Fibroblast of skin of right quadriceps (primary cell): ENCODE measurements around the gene SECTM1.

Experiments
- DNase-seq: peaks from one replicate; pipeline ENCODE4 v3.0.0-alpha.2; 2013

The SECTM1 gene

GRCh38 chr17:82346342-82347300 lies 13.1 kb upstream of the SECTM1 start:
- DNase-seq = no peak

- no peak for DNase-seq
Observed at GRCh38 chr17:82345151-82345976, 11.8 kb upstream of the SECTM1 start.

DNA sequence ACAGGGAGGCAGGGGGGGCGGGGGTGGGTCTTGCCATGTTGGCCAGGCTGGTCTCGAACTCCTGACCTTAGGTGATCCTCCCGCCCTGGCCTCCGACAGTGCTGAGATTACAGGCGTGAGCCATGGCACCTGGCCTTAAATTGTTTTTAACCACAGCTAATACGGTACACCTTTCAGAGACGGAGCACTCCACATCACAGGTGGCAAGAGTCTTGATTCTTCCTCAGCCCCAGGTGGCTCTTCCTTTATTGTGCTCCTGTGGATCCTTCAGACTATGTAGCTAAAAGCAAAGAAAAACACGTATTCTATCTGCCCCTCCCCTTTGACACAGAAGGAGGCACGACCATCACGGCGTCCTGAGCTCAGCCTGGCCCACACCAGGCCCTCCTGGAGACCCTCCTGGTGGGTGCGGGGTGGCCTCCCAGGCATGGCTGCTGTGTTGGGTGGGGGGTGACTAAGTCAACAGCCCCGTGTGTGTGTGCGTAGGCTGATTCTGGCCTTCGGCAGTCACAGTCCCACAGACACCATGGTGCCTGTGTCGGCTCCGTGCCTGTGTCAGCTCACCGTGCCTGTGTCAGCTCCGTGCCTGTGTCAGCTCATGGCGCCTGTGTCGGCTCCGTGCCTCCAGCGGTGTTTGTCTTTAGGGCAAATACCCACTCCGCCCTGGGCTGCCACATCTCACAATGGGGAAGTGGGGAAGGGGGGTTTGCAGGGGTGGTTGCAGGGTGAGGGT lies 10.8 kb upstream of the SECTM1 start:
- DNase-seq = no peak

DNA sequence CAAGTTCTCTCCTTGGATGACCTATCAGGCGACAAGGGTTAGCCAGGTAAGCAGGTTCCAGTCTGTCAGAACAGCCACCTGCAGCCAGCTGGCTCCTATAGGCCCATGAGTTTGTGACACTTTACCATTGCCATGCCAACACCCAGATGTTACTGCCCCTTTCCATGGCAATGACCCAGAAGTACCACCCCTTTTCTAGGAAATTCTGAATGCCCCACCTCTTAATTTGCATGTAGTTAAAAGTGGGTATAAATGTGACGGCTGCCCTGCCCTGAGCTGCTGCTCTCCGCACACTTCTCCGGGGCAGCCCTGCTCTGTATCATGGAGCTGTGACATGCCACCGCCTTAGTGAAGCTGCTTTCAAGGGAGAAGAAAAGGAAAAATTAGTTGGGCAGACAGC lies 10.0 kb upstream of the SECTM1 start:
- DNase-seq = no peak

- DNase-seq = no peak
Observed at GRCh38 chr17:82342361-82343079, 9.0 kb upstream of the SECTM1 start.

GRCh38 chr17:82339634-82340580 lies 6.3 kb upstream of the SECTM1 start:
- no peak for DNase-seq

GRCh38 chr17:82338858-82339633 lies 5.5 kb upstream of the SECTM1 start:
- peak; percentile 78 for DNase-seq

DNA sequence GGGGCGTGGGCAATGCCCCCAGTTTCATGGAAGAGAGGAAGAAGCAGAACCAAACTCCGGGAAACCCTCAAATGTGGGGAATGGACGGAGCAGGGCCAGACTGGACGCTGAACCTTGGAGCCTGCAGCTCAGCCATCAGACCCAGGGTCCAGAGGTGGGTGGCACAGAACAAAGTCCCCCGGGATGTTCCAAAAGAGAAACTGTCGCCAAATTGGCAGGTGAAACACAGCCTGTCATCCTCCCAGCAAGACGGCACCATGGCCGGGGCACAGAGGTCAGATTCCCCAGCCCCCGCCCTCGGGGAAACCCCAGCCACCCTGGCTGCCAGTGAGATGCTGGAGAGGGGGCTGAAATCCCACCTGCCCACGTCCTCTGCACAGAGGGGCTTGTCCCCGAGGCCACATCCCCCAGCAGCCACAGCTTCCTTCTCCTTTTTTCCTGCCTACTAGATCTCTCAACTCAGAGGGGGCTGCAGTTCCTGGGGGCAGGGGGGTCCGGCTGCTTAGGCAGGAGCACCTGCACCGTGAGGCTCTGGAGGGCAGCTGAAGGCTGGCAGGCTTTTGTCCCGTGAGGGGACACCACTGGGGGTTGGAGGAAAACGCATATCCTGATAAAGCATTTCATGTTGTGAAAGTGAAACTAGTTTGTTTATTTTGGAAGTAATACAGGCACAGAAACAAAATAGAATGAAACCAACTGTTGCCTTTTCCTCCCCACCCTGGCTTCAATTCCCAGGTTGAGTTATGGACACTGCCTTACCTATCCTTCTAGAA lies 1.2 kb upstream of the SECTM1 start:
- no peak for DNase-seq

DNA sequence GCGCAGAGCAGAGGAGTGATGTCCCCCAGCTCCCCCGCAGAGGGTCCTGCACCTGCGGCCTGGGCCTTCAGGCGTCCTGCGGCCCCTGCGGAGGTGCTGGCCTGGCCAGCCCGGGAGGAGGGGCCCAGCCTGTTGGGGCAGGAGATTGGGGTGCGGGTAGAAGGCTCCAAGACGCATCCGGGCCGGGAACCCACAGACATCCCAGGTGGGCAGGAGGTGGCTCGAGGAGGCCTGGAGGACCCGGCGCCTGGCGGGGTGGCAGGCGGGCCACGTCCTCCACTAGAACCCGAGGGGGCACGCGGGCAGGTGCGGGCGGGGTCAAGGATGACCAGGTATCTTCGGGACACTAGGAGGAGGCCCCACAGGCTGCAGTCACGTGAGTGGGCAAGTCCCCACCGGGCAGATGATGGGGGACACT lies 647 bp upstream of the SECTM1 start:
- no peak for DNase-seq

DNA sequence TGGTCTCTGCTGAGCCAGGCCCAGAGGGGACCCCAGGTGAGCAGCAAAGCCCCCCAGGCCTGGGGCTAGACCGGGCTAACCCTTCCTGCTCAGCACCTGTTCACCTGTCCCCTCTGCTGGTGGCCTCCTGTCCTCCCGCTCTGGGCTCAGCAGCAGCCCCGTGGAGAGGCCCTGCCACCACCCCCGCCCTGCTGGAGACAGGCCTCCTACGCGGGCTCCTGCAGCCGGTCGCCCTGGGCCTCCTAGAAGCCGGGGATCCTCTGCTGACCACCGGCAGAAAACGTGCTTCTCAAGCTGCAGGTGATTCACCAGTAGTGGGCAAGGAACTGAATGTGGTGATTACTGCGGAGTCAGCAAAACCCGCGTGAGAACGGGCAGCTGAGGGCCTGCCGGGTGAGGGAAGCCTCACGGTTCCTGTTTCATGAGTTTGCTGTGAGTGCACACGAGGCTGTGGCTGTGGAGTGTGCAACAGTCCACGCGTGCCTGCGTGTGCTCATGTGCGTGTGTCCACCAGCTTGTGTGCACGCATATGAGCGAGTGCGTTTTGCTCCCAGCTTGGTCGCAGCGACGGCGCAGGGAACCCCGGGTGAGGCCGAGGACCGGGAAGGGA lies 792 bp downstream of the SECTM1 start:
- peak; percentile 21 for DNase-seq

DNA sequence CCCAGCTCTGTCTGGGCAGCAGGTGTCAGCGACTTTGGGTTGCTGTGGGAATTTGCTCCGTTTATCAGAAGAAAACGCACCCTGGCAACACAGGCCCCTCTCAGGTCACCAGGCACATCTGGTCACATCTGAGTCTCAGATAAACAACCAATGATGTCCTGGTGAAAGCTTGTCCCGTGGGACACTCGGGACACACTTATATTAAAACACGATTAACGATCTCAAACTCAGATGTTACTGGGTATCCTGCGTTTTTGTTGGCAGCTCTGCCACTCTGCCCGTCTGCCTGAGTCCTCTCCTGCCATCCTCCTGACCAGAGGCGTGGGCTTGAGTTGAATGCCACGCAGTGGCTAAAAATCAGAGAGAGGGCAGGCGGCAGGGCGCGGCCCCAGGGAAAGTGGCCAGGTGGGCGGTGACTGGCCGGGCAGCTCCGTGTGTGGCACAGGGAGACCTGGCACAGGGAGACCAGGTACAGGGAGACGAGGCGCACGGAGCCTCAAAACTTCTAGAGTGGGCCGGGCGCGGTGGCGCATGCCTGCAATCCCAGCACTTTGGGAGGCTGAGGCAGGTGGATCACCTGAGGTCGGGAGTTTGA lies 2.1 kb downstream of the SECTM1 start:
- no peak for DNase-seq

DNA sequence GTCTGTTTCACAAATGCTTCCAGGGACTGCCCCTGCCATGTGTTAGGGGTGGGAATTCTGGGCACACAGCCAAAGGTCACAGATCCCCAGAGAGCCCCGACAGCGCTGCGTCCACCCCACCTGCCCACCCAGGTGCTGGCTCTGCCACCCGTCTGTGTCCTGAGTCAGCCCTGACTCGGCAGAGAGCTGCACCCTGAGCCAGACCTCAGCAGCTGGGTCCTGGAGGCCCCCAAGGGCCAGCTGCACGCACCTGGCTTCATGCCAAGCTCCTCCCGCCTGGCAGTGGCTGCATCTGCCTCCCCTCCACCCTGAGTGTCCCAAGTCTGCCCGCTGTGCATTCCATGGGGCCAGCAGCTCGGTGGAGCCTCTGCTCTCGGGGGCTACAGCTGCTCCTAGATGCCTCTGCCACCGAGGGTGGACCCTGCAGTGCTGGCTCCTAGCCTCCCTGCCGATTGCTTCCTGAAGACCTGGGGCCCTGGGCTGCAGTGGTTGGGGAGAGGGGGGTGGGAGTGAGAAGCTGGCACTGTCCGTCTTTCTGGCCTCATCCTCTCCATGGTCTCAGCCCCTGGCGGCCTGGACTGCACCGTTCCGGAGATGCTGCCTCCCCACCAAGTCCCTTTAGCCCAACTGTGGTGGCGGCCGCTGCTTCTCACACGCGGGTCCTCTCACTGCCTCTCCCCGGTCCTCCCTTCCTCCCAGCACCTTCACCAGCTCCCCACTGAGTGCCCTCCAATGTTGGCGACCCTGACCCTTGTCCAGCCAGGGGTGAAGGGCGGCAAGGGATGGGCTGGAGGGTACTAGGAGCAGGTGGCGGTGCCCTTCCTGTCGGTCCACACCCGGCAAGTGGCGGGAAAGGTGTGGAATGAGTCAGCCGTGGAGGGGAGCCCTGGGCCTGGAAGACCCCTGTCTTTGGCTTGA lies 3.0 kb downstream of the SECTM1 start:
- peak; percentile 51 for DNase-seq

GRCh38 chr17:82329683-82330321 lies 3.8 kb downstream of the SECTM1 start:
- no peak for DNase-seq

GRCh38 chr17:82328994-82329507 lies 4.5 kb downstream of the SECTM1 start:
- no peak for DNase-seq

DNA sequence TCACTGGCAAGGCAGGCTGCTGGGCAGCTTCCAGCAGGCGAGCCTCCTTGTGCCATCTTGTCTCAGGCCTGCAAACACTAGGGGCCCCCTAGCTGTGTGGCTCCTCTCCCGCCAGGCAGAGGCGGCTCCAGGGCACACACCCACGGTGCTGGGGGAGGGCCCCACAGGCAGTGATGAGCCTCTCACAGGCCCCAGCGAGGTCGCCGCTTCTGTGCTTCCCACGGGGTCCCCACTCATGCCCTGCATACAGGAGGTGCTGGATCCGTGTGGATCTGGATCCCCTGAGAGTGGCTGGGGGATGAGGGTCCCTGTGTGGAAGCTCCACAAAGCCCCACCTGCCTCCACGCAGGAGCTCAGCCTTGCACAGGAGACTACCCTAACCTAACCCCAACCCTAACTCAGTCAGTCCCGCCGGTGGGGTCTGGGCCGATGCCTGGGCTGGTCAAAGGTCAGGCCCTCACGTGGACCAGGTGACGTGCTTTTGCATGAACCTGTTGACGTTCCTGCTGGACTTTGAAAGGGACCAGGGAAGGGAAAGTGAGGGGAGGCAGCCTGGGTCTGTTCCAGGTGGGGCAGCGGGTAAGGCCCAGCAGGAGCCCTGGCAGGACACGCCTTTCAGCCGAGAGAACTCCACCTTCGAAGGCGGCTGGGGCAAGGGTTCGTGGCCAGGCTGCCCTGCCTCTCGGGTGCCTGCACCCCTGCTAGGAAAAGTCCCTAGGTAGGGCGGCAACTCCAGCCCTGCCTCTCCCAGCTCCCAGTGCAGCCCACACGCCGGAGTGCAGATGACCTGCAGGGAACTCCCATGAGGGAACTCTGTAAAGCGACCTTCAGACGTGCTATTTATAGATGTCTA lies 5.2 kb downstream of the SECTM1 start:
- DNase-seq = no peak

DNA sequence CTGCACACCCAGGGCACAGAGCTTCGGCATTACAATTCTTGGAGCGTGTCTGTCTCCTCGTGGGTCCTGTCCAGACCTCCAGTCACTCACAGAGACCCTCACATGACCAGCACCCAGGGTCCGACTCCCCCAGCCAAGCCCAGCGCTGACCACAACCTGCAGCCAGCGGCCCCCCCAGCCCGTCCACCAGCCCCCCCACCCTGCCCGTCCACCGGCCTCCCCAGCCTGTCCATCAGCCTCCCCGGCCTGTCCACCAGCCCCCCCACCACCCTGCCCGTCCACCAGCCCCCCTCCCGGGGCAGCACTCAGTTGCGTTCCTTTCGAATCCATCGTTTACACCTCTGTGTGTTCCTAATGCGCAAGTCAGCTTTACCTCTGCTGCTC lies 5.8 kb downstream of the SECTM1 start:
- DNase-seq = no peak
